WTC11 (cell line): ENCODE results near the gene ZMAT3. TPM values are rescaled to one million over a fixed set of nuclear protein-coding genes. Genes with fewer than 3 reads are reported as not detected.

Experiments
- ATAC-seq: fragments of 200-7000 bp; cut with Tn5 transposase; 2 replicates; pipeline ENCODE4 v1.10.0; 2021; ENCODE audit warnings: mild to moderate bottlenecking, moderate library complexity
- CTCF ChIA-PET: fragments of 300-600 bp; sonication (Branson Sonifier 250); formaldehyde crosslinking; loops from one replicate; lab custom pipeline; 2021; ENCODE audit warnings: antibody characterized with exemption; lab: Charles Lee
- POLR2A ChIA-PET: fragments of 350-600 bp; sonication (Branson Sonifier 250); formaldehyde crosslinking; loops from one replicate; lab custom pipeline; 2021; ENCODE audit warnings: antibody characterized with exemption; lab: Charles Lee
- DNase-seq: peaks from one replicate; pipeline ENCODE4 v3.0.0; 2021; ENCODE audit warnings: low spot score
- H3K27ac Mint-ChIP-seq: 2 replicates; pipeline ENCODE4 v1.8.0; 2021; ENCODE audit warnings: mixed read lengths
- H3K27me3 Mint-ChIP-seq: 2 replicates; pipeline ENCODE4 v1.8.0; 2021; ENCODE audit warnings: low read depth, mild to moderate bottlenecking, moderate library complexity, mixed read lengths
- H3K36me3 Mint-ChIP-seq: 2 replicates; pipeline ENCODE4 v1.8.0; 2021; ENCODE audit warnings: mixed read lengths
- H3K4me1 Mint-ChIP-seq: 2 replicates; pipeline ENCODE4 v1.8.0; 2022; ENCODE audit warnings: mixed read lengths
- H3K4me3 Mint-ChIP-seq: 2 replicates; pipeline ENCODE4 v1.8.0; 2021; ENCODE audit warnings: mild to moderate bottlenecking, moderate library complexity, mixed read lengths
- H3K9me3 Mint-ChIP-seq: 2 replicates; pipeline ENCODE4 v1.8.0; 2021; ENCODE audit warnings: mixed read lengths
- CREB1 ChIP-seq: sonication (generic); formaldehyde crosslinking; IDR thresholded peaks from 2 replicates; pipeline ENCODE4 v1.8.0; 2023; ENCODE audit warnings: mild to moderate bottlenecking, missing genetic modification reagents
- EMX1 ChIP-seq: fragments of 250-450 bp; sonication (Bioruptor Pico); IDR thresholded peaks from 2 replicates; pipeline ENCODE4 v1.8.0; 2021; ENCODE audit warnings: mild to moderate bottlenecking
- FOXP1 ChIP-seq: sonication (generic); formaldehyde crosslinking; IDR thresholded peaks from 2 replicates; pipeline ENCODE4 v1.8.0; 2022; ENCODE audit warnings: missing genetic modification reagents, mild to moderate bottlenecking, moderate library complexity, borderline replicate concordance
- GRHL2 ChIP-seq: fragments of 250-450 bp; sonication (Bioruptor Pico); IDR thresholded peaks from 2 replicates; pipeline ENCODE4 v1.8.0; 2022; ENCODE audit warnings: mild to moderate bottlenecking, moderate library complexity; ENCODE audit not compliant: insufficient replicate concordance, severe bottlenecking
- GTF2I ChIP-seq: fragments of 250-450 bp; sonication (Bioruptor Pico); conservative IDR thresholded peaks from 2 replicates; pipeline ENCODE4 v1.4.0; 2021; ENCODE audit warnings: mild to moderate bottlenecking
- NR2C2 ChIP-seq: sonication (generic); formaldehyde crosslinking; IDR thresholded peaks from 2 replicates; pipeline ENCODE4 v1.8.0; 2022; ENCODE audit warnings: mild to moderate bottlenecking, missing genetic modification reagents
- SMAD4 ChIP-seq: sonication (generic); formaldehyde crosslinking; IDR thresholded peaks from 2 replicates; pipeline ENCODE4 v1.8.0; 2022; ENCODE audit warnings: mild to moderate bottlenecking, missing genetic modification reagents
- TEAD4 ChIP-seq: sonication (generic); formaldehyde crosslinking; IDR thresholded peaks from 2 replicates; pipeline ENCODE4 v1.8.0; 2022; ENCODE audit warnings: mild to moderate bottlenecking, missing genetic modification reagents
- total RNA-seq: library from RNA; stranded (reverse); gene quantifications from 3 replicates; pipeline ENCODE4 v1.2.3, GENCODE V29; 2021
- TF ChIP-seq, protein P1 (sequence below): fragments of 250-450 bp; sonication (Bioruptor Pico); IDR thresholded peaks from 2 replicates; pipeline ENCODE4 v1.9.0; 2021; ENCODE audit warnings: mild to moderate bottlenecking, borderline replicate concordance
- TF ChIP-seq, protein P2 (sequence below): sonication (generic); formaldehyde crosslinking; IDR thresholded peaks from 2 replicates; pipeline ENCODE4 v1.8.0; 2022; ENCODE audit warnings: mild to moderate bottlenecking, missing genetic modification reagents
- TF ChIP-seq, protein P3 (sequence below): sonication (generic); formaldehyde crosslinking; IDR thresholded peaks from 2 replicates; pipeline ENCODE4 v1.8.1; 2022; ENCODE audit warnings: mild to moderate bottlenecking, moderate library complexity, missing genetic modification reagents
- TF ChIP-seq, protein P4 (sequence below): fragments of 250-450 bp; sonication (Bioruptor Pico); IDR thresholded peaks from 2 replicates; pipeline ENCODE4 v1.9.0; 2021; ENCODE audit warnings: moderate library complexity, mild to moderate bottlenecking, inconsistent platforms, borderline replicate concordance
- TF ChIP-seq, protein P5 (sequence below): sonication (generic); formaldehyde crosslinking; conservative IDR thresholded peaks from 2 replicates; pipeline ENCODE4 v1.8.1; 2022; ENCODE audit warnings: mild to moderate bottlenecking, missing genetic modification reagents
- TF ChIP-seq, protein P6 (sequence below): sonication (generic); formaldehyde crosslinking; IDR thresholded peaks from 2 replicates; pipeline ENCODE4 v1.8.0; 2023; ENCODE audit warnings: missing genetic modification reagents
- TF ChIP-seq, protein P7 (sequence below): fragments of 250-450 bp; sonication (Bioruptor Pico); IDR thresholded peaks from 2 replicates; pipeline ENCODE4 v2.1.2; 2022; ENCODE audit warnings: mild to moderate bottlenecking, moderate library complexity
- TF ChIP-seq, protein P8 (sequence below): sonication (generic); formaldehyde crosslinking; IDR thresholded peaks from 2 replicates; pipeline ENCODE4 v1.8.1; 2022; ENCODE audit warnings: mild to moderate bottlenecking, missing genetic modification reagents, moderate library complexity, borderline replicate concordance
- TF ChIP-seq, protein P9 (sequence below): sonication (generic); formaldehyde crosslinking; IDR thresholded peaks from 2 replicates; pipeline ENCODE4 v1.8.0; 2023; ENCODE audit warnings: missing genetic modification reagents, mild to moderate bottlenecking, borderline replicate concordance

Gene ZMAT3
- total RNA-seq, 1 experiment from 2014 or later, result 24.1 TPM

DNA sequence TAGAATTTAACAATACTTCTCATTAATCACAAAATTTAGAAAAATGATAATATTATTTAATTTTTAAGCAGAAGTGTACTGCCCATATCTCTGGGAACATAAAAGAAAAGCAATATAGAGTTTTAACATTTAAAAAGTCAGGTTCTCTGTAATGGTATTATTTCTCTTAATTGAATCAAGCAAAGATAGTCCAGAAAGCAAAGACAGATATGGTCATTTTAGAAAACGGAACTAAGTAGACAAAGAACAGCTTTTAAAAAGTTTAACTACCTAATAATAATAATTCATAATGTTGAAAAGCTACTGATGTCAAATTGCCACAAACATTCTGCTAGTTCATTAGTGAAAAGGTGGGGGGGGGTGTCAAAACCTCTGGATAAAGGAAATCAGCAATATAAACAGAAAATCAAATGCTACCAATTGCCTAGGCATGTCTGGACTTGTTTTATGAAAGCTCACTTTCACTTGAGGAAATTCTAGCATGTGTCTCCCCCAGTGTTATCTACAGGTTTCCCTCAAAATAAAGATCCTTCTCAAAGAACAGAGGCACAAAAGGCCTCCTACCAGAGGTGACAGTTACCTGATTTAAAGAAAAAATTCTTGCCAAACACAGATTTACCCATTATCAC is 1.7 kb downstream of the ZMAT3 start (continued):
- TF ChIP-seq, protein P1, sequence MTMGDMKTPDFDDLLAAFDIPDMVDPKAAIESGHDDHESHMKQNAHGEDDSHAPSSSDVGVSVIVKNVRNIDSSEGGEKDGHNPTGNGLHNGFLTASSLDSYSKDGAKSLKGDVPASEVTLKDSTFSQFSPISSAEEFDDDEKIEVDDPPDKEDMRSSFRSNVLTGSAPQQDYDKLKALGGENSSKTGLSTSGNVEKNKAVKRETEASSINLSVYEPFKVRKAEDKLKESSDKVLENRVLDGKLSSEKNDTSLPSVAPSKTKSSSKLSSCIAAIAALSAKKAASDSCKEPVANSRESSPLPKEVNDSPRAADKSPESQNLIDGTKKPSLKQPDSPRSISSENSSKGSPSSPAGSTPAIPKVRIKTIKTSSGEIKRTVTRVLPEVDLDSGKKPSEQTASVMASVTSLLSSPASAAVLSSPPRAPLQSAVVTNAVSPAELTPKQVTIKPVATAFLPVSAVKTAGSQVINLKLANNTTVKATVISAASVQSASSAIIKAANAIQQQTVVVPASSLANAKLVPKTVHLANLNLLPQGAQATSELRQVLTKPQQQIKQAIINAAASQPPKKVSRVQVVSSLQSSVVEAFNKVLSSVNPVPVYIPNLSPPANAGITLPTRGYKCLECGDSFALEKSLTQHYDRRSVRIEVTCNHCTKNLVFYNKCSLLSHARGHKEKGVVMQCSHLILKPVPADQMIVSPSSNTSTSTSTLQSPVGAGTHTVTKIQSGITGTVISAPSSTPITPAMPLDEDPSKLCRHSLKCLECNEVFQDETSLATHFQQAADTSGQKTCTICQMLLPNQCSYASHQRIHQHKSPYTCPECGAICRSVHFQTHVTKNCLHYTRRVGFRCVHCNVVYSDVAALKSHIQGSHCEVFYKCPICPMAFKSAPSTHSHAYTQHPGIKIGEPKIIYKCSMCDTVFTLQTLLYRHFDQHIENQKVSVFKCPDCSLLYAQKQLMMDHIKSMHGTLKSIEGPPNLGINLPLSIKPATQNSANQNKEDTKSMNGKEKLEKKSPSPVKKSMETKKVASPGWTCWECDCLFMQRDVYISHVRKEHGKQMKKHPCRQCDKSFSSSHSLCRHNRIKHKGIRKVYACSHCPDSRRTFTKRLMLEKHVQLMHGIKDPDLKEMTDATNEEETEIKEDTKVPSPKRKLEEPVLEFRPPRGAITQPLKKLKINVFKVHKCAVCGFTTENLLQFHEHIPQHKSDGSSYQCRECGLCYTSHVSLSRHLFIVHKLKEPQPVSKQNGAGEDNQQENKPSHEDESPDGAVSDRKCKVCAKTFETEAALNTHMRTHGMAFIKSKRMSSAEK, result no peak
- TF ChIP-seq GRHL2 (CRISPR knock-in tag), result no peak
- TF ChIP-seq, protein P2, sequence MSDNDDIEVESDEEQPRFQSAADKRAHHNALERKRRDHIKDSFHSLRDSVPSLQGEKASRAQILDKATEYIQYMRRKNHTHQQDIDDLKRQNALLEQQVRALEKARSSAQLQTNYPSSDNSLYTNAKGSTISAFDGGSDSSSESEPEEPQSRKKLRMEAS (CRISPR knock-in tag), result no peak

DNA sequence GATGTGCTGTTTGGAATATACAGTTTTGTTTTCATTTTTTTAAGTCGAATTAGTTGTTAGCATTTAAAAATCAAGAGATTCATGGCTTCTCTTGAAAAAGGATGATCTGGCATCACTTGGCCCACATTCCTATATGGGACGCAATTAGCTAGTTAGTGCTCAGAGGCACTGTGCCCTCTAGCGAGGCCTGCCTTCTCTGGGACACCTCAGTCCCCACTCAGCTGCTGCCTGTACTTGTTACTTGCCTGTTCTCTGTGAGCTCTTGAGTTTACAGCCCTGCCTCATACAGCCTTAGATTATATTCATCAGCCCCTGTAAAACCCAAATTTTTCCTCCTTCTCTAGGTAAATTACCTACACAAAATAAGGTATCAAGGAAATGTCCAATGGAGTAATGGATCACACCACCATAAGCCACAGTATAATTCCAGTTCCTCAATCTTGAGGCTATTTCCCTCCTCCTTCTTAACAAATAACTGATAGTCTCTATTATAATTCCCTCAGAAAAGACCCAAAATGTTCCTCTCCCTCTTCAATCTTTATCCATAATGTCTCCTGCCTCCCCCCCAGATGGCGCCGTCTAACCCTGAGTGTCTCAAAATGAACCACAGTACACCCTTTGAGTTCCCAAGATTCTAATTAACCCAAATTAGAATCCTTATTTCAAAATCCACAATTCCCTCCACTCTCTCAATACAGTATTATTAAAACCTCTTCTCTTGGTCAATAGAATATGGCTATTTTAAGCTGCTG is 2.7 kb downstream of the ZMAT3 start:
- H3K9me3 Mint-ChIP-seq, result no peaks in the 10 kb centered on the region
- ATAC-seq (no peak), DNase-seq (no peak)
- peak overlapping the region; percentile 2; the same call in 1 of the 2 replicates for H3K27ac Mint-ChIP-seq
- peak overlapping the region; percentile 18 for H3K4me3 Mint-ChIP-seq
- ChIA-PET POLR2A (no interaction called here), CTCF (interaction anchor here (0.6 to 1.0 kb wide), 2 partner anchors 90 to 252 kb away, joined by 3 read pairs; no protein-coding TSS in a partner anchor)
- H3K36me3 Mint-ChIP-seq, result peaks cover 16% of the 10 kb centered on the region
- H3K27me3 Mint-ChIP-seq, result no peaks in the 10 kb centered on the region
- TF ChIP-seq CREB1 (no peak), GTF2I (no peak), EMX1 (CRISPR knock-in tag) (no peak)
- TF ChIP-seq, protein P3, sequence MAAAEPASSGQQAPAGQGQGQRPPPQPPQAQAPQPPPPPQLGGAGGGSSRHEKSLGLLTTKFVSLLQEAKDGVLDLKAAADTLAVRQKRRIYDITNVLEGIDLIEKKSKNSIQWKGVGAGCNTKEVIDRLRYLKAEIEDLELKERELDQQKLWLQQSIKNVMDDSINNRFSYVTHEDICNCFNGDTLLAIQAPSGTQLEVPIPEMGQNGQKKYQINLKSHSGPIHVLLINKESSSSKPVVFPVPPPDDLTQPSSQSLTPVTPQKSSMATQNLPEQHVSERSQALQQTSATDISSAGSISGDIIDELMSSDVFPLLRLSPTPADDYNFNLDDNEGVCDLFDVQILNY, result no peak
- TF ChIP-seq, protein P4, sequence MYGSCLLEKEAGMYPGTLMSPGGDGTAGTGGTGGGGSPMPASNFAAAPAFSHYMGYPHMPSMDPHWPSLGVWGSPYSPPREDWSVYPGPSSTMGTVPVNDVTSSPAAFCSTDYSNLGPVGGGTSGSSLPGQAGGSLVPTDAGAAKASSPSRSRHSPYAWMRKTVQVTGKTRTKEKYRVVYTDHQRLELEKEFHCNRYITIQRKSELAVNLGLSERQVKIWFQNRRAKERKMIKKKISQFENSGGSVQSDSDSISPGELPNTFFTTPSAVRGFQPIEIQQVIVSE (CRISPR knock-in tag), result no peak
- TF ChIP-seq, protein P5, sequence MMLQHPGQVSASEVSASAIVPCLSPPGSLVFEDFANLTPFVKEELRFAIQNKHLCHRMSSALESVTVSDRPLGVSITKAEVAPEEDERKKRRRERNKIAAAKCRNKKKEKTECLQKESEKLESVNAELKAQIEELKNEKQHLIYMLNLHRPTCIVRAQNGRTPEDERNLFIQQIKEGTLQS (CRISPR knock-in tag), result no peak
- TF ChIP-seq, protein P6, sequence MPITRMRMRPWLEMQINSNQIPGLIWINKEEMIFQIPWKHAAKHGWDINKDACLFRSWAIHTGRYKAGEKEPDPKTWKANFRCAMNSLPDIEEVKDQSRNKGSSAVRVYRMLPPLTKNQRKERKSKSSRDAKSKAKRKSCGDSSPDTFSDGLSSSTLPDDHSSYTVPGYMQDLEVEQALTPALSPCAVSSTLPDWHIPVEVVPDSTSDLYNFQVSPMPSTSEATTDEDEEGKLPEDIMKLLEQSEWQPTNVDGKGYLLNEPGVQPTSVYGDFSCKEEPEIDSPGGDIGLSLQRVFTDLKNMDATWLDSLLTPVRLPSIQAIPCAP, result no peak
- H3K4me1 Mint-ChIP-seq, result peaks cover 27% of the 10 kb centered on the region

DNA sequence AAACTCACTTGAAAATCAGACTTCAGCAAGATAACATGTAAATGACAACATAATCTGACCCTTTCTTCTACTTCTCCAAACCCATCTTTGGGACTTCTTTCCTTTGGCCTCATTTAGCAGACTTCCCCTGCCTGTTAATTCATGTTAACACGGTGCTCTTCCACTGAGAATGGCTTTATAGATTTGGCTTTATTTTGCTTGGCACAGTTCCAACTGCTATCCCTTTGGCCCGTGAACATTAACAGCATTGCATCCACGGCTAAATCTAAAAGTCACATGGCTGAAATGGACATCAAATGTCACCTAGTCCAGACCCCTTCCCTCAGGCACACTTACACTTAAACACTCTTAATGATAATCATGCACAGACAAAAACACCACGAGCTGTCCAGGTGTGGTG is 3.8 kb downstream of the ZMAT3 start:
- ChIA-PET CTCF (interaction anchor here (1.4 kb wide), 1 partner anchor 14 kb away, joined by 3 read pairs; no protein-coding TSS in a partner anchor), POLR2A (no interaction called here)
- H3K4me3 Mint-ChIP-seq, result no peak overlapping the region
- H3K27me3 Mint-ChIP-seq, result no peaks in the 10 kb centered on the region
- peaks cover 21% of the 10 kb centered on the region for H3K4me1 Mint-ChIP-seq
- ATAC-seq (no peak), DNase-seq (no peak)
- no peaks in the 10 kb centered on the region for H3K9me3 Mint-ChIP-seq
- peaks cover 16% of the 10 kb centered on the region for H3K36me3 Mint-ChIP-seq
- peak overlapping the region; percentile 43; the same call in 1 of the 2 replicates for H3K27ac Mint-ChIP-seq
- TF ChIP-seq, protein P7, sequence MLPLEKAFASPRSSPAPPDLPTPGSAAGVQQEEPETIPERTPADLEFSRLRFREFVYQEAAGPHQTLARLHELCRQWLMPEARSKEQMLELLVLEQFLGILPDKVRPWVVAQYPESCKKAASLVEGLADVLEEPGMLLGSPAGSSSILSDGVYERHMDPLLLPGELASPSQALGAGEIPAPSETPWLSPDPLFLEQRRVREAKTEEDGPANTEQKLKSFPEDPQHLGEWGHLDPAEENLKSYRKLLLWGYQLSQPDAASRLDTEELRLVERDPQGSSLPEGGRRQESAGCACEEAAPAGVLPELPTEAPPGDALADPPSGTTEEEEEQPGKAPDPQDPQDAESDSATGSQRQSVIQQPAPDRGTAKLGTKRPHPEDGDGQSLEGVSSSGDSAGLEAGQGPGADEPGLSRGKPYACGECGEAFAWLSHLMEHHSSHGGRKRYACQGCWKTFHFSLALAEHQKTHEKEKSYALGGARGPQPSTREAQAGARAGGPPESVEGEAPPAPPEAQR (CRISPR knock-in tag), result no peak
- TF ChIP-seq TEAD4 (CRISPR knock-in tag) (no peak), FOXP1 (CRISPR knock-in tag) (no peak), SMAD4 (CRISPR knock-in tag) (no peak), NR2C2 (no peak)
- TF ChIP-seq, protein P8, sequence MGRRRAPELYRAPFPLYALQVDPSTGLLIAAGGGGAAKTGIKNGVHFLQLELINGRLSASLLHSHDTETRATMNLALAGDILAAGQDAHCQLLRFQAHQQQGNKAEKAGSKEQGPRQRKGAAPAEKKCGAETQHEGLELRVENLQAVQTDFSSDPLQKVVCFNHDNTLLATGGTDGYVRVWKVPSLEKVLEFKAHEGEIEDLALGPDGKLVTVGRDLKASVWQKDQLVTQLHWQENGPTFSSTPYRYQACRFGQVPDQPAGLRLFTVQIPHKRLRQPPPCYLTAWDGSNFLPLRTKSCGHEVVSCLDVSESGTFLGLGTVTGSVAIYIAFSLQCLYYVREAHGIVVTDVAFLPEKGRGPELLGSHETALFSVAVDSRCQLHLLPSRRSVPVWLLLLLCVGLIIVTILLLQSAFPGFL, result no peak
- TF ChIP-seq, protein P9, sequence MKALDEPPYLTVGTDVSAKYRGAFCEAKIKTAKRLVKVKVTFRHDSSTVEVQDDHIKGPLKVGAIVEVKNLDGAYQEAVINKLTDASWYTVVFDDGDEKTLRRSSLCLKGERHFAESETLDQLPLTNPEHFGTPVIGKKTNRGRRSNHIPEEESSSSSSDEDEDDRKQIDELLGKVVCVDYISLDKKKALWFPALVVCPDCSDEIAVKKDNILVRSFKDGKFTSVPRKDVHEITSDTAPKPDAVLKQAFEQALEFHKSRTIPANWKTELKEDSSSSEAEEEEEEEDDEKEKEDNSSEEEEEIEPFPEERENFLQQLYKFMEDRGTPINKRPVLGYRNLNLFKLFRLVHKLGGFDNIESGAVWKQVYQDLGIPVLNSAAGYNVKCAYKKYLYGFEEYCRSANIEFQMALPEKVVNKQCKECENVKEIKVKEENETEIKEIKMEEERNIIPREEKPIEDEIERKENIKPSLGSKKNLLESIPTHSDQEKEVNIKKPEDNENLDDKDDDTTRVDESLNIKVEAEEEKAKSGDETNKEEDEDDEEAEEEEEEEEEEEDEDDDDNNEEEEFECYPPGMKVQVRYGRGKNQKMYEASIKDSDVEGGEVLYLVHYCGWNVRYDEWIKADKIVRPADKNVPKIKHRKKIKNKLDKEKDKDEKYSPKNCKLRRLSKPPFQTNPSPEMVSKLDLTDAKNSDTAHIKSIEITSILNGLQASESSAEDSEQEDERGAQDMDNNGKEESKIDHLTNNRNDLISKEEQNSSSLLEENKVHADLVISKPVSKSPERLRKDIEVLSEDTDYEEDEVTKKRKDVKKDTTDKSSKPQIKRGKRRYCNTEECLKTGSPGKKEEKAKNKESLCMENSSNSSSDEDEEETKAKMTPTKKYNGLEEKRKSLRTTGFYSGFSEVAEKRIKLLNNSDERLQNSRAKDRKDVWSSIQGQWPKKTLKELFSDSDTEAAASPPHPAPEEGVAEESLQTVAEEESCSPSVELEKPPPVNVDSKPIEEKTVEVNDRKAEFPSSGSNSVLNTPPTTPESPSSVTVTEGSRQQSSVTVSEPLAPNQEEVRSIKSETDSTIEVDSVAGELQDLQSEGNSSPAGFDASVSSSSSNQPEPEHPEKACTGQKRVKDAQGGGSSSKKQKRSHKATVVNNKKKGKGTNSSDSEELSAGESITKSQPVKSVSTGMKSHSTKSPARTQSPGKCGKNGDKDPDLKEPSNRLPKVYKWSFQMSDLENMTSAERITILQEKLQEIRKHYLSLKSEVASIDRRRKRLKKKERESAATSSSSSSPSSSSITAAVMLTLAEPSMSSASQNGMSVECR (CRISPR knock-in tag), result no peak
